Measurements from ENCODE around the gene NCOA5. TPM values are rescaled to one million over a fixed set of nuclear protein-coding genes. Genes with fewer than 3 reads are reported as not detected.

NCOA5 gene
- total and polyA plus RNA-seq, 9 of the 15 experiments (the other 6 are each of a cell fraction or from before 2014, with no cell fraction given): 3.9 to 22.8 (median 13.8) TPM

GRCh38 chr20:46083101-46083500, 6.7 kb downstream of the NCOA5 start (continued):
- no peak for TF ChIP-seq ZNF398 (CRISPR knock-in tag; IDR thresholded peaks at IDR 0.05)
- TF ChIP-seq ZNF217 (CRISPR knock-in tag; IDR thresholded peaks at IDR 0.05): no peak
- no peak for TF ChIP-seq DNMT1 (IDR thresholded peaks at IDR 0.05)

DNA sequence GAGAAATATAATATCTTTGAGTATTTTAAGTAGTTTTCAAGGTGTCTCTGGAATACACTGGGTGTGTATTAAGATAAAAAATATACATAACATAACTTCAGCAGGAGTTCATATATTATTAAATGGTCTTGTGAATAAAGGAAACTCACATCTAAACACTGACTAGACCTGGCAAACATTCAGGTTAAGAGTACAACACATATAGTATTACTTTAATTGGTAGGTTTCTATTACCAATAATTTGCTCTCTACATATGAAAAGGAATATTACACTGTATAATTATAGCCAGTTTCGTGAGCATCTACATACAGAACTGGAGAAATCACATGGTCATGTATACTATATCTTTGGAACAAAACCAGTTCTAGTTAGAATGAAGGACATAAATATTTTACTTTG, 8.7 kb downstream of the NCOA5 start:
- intact Hi-C loops (cut with micrococcal nuclease) (no loop called here), in situ Hi-C loops (cut with MboI) (no loop called here)
- CTCF ChIA-PET (ENCODE audit: low intra/inter-chr PET ratio): no interaction called here
- H4K20me1 ChIP-seq (replicated peaks; ENCODE audit: control insufficient read depth, insufficient read depth, low read length): peaks cover 21% of the 10 kb centered on the region
- H3K4me3 ChIP-seq: no peak overlapping the region
- POLR2A ChIA-PET: interaction anchor here (1.6 kb wide), 1 partner anchor 8 kb away, joined by 5 read pairs; no protein-coding TSS in a partner anchor
- H3K4me1 ChIP-seq (replicated peaks in 1 of 2; ENCODE audit: control insufficient read depth in 2 of 2, insufficient read depth in 2 of 2, low read length in 2 of 2): peaks cover 5 to 24% of the 10 kb centered on the region in 2 experiments; a peak in 4 of 5 replicates
- H3K27ac ChIP-seq (ENCODE audit: extremely low read depth, low read depth, low read length): no peak overlapping the region
- H3K36me3 ChIP-seq (ENCODE audit: control insufficient read depth, insufficient read depth, low read length): peaks cover 23% of the 10 kb centered on the region; the same call in 2 of the 3 replicates
- no peak overlapping the region for H3K9ac ChIP-seq (ENCODE audit: insufficient read depth in 1 of 2, low read depth in 2 of 2, low read length in 2 of 2)
- H2AFZ ChIP-seq (ENCODE audit: low read depth, low read length): no peak overlapping the region
- BruUV-seq (replicated peaks): no TSS peak
- H3K79me2 ChIP-seq (ENCODE audit: control insufficient read depth, insufficient read depth, low read length): peaks cover 62% of the 10 kb centered on the region
- no peaks in the 10 kb centered on the region for H3K27me3 ChIP-seq (ENCODE audit: control insufficient read depth in 2 of 2, insufficient read depth in 2 of 2, low read length in 2 of 2)
- TF ChIP-seq ZNF12 (CRISPR knock-in tag; IDR thresholded peaks at IDR 0.05) (no peak), ZNF583 (CRISPR knock-in tag; IDR thresholded peaks at IDR 0.05) (no peak), GTF2E2 (tag; IDR thresholded peaks at IDR 0.05) (no peak), ARID1B (IDR thresholded peaks at IDR 0.05) (no peak), ZNF316 (IDR thresholded peaks at IDR 0.05) (no peak)
- TF ChIP-seq, protein P1, sequence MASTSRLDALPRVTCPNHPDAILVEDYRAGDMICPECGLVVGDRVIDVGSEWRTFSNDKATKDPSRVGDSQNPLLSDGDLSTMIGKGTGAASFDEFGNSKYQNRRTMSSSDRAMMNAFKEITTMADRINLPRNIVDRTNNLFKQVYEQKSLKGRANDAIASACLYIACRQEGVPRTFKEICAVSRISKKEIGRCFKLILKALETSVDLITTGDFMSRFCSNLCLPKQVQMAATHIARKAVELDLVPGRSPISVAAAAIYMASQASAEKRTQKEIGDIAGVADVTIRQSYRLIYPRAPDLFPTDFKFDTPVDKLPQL (IDR thresholded peaks at IDR 0.05; ENCODE audit: extremely low read depth, insufficient read length): no peak
- TF ChIP-seq, protein P2, sequence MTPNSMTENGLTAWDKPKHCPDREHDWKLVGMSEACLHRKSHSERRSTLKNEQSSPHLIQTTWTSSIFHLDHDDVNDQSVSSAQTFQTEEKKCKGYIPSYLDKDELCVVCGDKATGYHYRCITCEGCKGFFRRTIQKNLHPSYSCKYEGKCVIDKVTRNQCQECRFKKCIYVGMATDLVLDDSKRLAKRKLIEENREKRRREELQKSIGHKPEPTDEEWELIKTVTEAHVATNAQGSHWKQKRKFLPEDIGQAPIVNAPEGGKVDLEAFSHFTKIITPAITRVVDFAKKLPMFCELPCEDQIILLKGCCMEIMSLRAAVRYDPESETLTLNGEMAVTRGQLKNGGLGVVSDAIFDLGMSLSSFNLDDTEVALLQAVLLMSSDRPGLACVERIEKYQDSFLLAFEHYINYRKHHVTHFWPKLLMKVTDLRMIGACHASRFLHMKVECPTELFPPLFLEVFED (CRISPR knock-in tag; conservative IDR thresholded peaks at IDR 0.05): no peak
- TF ChIP-seq, protein P3, sequence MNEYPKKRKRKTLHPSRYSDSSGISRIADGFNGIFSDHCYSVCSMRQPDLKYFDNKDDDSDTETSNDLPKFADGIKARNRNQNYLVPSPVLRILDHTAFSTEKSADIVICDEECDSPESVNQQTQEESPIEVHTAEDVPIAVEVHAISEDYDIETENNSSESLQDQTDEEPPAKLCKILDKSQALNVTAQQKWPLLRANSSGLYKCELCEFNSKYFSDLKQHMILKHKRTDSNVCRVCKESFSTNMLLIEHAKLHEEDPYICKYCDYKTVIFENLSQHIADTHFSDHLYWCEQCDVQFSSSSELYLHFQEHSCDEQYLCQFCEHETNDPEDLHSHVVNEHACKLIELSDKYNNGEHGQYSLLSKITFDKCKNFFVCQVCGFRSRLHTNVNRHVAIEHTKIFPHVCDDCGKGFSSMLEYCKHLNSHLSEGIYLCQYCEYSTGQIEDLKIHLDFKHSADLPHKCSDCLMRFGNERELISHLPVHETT (CRISPR knock-in tag; conservative IDR thresholded peaks at IDR 0.05 in 1 of 2, IDR thresholded peaks at IDR 0.05 in 1 of 2): no peak
- TF ChIP-seq, protein P4, sequence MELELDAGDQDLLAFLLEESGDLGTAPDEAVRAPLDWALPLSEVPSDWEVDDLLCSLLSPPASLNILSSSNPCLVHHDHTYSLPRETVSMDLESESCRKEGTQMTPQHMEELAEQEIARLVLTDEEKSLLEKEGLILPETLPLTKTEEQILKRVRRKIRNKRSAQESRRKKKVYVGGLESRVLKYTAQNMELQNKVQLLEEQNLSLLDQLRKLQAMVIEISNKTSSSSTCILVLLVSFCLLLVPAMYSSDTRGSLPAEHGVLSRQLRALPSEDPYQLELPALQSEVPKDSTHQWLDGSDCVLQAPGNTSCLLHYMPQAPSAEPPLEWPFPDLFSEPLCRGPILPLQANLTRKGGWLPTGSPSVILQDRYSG (tag; conservative IDR thresholded peaks at IDR 0.05; ENCODE audit: low read depth): no peak
- FAIRE-seq (no peak), DNase-seq (ENCODE audit: extremely low read depth in 1 of 4, low spot score in 3 of 4) (no peak), ATAC-seq (no peak)
- no peaks in the 10 kb centered on the region for H3K9me1 ChIP-seq (ENCODE audit: control insufficient read depth, insufficient read depth, low read length)
- no peak overlapping the region for H3K4me2 ChIP-seq (ENCODE audit: insufficient read depth, low read length)
- WGBS (ENCODE audit: insufficient coverage, low coverage, missing lambda C conversion rate): 83% methylated on average over 1 of the region's 1 CpG
- H3K9me3 ChIP-seq (replicated peaks; ENCODE audit: control insufficient read depth, insufficient read depth, low read depth, low read length): no peaks in the 10 kb centered on the region
